GM23248 (cell line): Measurements from ENCODE around the gene MDH1B.

ENCODE experiments used
- EZH2 ChIP-seq: fragments of 200-600 bp; sonication (generic); IDR thresholded peaks from 2 replicates; pipeline ENCODE4 v1.6.1; 2018; ENCODE audit warnings: antibody characterized with exemption, mild to moderate bottlenecking; ENCODE audit not compliant: insufficient read depth, poor library complexity, severe bottlenecking
- EZH2phosphoT487 ChIP-seq: fragments of 200-600 bp; sonication (generic); IDR thresholded peaks from 2 replicates; pipeline ENCODE4 v1.6.1; 2018; ENCODE audit warnings: antibody characterized with exemption, moderate library complexity, mild to moderate bottlenecking, low read depth; ENCODE audit not compliant: insufficient read depth

DNA sequence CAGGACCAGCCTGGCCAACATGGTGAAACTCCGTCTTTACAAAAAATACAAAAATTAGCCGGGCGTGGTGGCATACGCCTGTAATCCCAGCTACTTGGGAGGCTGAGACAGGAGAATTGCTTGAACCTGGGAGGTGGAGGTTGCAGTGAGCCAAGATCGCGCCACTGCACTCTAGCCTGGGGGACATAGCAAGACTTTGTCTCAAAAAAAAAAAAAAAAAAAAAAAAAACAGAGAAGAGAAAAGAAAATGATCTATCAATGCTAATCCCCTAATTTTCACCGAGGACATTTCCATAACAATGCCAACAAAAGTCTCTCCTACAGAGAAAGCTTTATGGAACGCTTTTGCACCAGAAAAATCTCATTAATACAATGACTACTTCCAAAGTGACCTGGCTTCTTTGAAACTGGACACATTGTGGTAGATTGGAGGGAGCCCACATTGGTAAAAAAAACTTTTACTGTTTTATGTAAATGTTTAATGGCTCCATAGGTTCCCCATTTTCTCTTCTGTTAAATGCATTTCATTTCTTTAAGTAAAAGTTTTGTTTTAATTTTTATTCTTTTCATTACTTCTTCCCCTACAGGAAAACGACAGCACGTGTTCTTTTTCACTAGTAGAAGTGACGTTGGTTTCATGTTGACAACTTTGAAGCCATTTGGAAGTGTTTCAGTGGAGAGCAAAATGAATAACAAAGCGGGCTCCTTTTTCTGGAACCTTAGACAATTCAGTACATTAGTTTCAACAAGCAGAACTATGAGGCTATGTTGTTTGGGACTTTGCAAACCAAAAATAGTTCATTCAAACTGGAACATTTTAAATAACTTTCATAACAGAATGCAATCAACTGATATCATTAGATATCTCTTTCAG lies 1.2 kb upstream of the MDH1B start:
- TF ChIP-seq EZH2 = no peak
- TF ChIP-seq EZH2phosphoT487 = no peak
